ENCODE results near the gene MAP2. TPM values are rescaled to one million over a fixed set of nuclear protein-coding genes. Genes with fewer than 3 reads are reported as not detected.

MAP2 gene
- total and polyA plus RNA-seq, 2 donors (not counting 1 experiment from before 2014, with no cell fraction given), result 51.0 to 60.1 TPM

- no peaks in the 10 kb centered on the region for H3K79me2 ChIP-seq (ENCODE audit: control insufficient read depth, insufficient read depth, low read length)
- no peaks in the 10 kb centered on the region for H3K36me3 ChIP-seq (ENCODE audit: control insufficient read depth, insufficient read depth, low read length)
- H3K4me1 ChIP-seq (ENCODE audit: control insufficient read depth, extremely low read depth, insufficient read depth, low read length), result no peaks in the 10 kb centered on the region
- H3K4me2 ChIP-seq (ENCODE audit: extremely low read depth, insufficient read depth, low read length), result no peak overlapping the region
- H3K9ac ChIP-seq (ENCODE audit: insufficient read depth, low read length), result no peak overlapping the region
- no peaks in the 10 kb centered on the region for H4K20me1 ChIP-seq (ENCODE audit: control insufficient read depth, extremely low read depth, insufficient read depth, low read length)
- no peak overlapping the region for H2AFZ ChIP-seq (ENCODE audit: low read length)
- no peak overlapping the region for H3K4me3 ChIP-seq (replicated peaks in 1 of 4; ENCODE audit: control extremely low read depth in 1 of 4, insufficient read depth in 1 of 4, low read depth in 3 of 4, low read length in 4 of 4)
- H3K27me3 ChIP-seq (ENCODE audit: control insufficient read depth, insufficient read depth, low read length), result no peaks in the 10 kb centered on the region
- no peak for TF ChIP-seq EZH2 (IDR thresholded peaks at IDR 0.05; ENCODE audit: low read length, missing control alignments)
- no peak for TF ChIP-seq CTCF (conservative IDR thresholded peaks at IDR 0.05 in 1 of 2, IDR thresholded peaks at IDR 0.05 in 1 of 2; ENCODE audit: low read depth in 1 of 2, low read length in 2 of 2)
- DNase-seq (ENCODE audit: low read depth in 2 of 2), result no peak
- H3K27ac ChIP-seq (ENCODE audit: insufficient read depth, low read length), result no peak overlapping the region
- H3K9me3 ChIP-seq (ENCODE audit: control insufficient read depth, insufficient read depth, low read depth, low read length), result no peaks in the 10 kb centered on the region
Measured at GRCh38 chr2:209673811-209674210, 250.0 kb downstream of the MAP2 start.

GRCh38 chr2:209680596-209680995 lies 256.7 kb downstream of the MAP2 start:
- H3K36me3 ChIP-seq (ENCODE audit: control insufficient read depth, insufficient read depth, low read length), result no peaks in the 10 kb centered on the region
- no peaks in the 10 kb centered on the region for H3K9me3 ChIP-seq (ENCODE audit: control insufficient read depth, insufficient read depth, low read depth, low read length)
- no peak overlapping the region for H2AFZ ChIP-seq (ENCODE audit: low read length)
- no peaks in the 10 kb centered on the region for H3K79me2 ChIP-seq (ENCODE audit: control insufficient read depth, insufficient read depth, low read length)
- no peaks in the 10 kb centered on the region for H4K20me1 ChIP-seq (ENCODE audit: control insufficient read depth, extremely low read depth, insufficient read depth, low read length)
- no peak overlapping the region for H3K4me3 ChIP-seq (replicated peaks in 1 of 4; ENCODE audit: control extremely low read depth in 1 of 4, insufficient read depth in 1 of 4, low read depth in 3 of 4, low read length in 4 of 4)
- no peaks in the 10 kb centered on the region for H3K4me1 ChIP-seq (ENCODE audit: control insufficient read depth, extremely low read depth, insufficient read depth, low read length)
- H3K27me3 ChIP-seq (ENCODE audit: control insufficient read depth, insufficient read depth, low read length), result no peaks in the 10 kb centered on the region
- no peak overlapping the region for H3K4me2 ChIP-seq (ENCODE audit: extremely low read depth, insufficient read depth, low read length)
- no peak for DNase-seq (ENCODE audit: low read depth in 2 of 2)
- no peak overlapping the region for H3K27ac ChIP-seq (ENCODE audit: insufficient read depth, low read length)
- TF ChIP-seq CTCF (conservative IDR thresholded peaks at IDR 0.05 in 1 of 2, IDR thresholded peaks at IDR 0.05 in 1 of 2; ENCODE audit: low read depth in 1 of 2, low read length in 2 of 2), result no peak
- no peak for TF ChIP-seq EZH2 (IDR thresholded peaks at IDR 0.05; ENCODE audit: low read length, missing control alignments)
- H3K9ac ChIP-seq (ENCODE audit: insufficient read depth, low read length), result no peak overlapping the region

- no peak overlapping the region for H3K27ac ChIP-seq (ENCODE audit: insufficient read depth, low read length)
- H3K79me2 ChIP-seq (ENCODE audit: control insufficient read depth, insufficient read depth, low read length), result no peaks in the 10 kb centered on the region
- H4K20me1 ChIP-seq (ENCODE audit: control insufficient read depth, extremely low read depth, insufficient read depth, low read length), result no peaks in the 10 kb centered on the region
- no peaks in the 10 kb centered on the region for H3K9me3 ChIP-seq (ENCODE audit: control insufficient read depth, insufficient read depth, low read depth, low read length)
- H3K9ac ChIP-seq (ENCODE audit: insufficient read depth, low read length), result no peak overlapping the region
- H2AFZ ChIP-seq (ENCODE audit: low read length), result no peak overlapping the region
- TF ChIP-seq CTCF (conservative IDR thresholded peaks at IDR 0.05 in 1 of 2, IDR thresholded peaks at IDR 0.05 in 1 of 2; ENCODE audit: low read depth in 1 of 2, low read length in 2 of 2) (no peak), EZH2 (IDR thresholded peaks at IDR 0.05; ENCODE audit: low read length, missing control alignments) (no peak)
- no peak overlapping the region for H3K4me2 ChIP-seq (ENCODE audit: extremely low read depth, insufficient read depth, low read length)
- no peak overlapping the region for H3K4me3 ChIP-seq (replicated peaks in 1 of 4; ENCODE audit: control extremely low read depth in 1 of 4, insufficient read depth in 1 of 4, low read depth in 3 of 4, low read length in 4 of 4)
- no peaks in the 10 kb centered on the region for H3K36me3 ChIP-seq (ENCODE audit: control insufficient read depth, insufficient read depth, low read length)
- no peaks in the 10 kb centered on the region for H3K4me1 ChIP-seq (ENCODE audit: control insufficient read depth, extremely low read depth, insufficient read depth, low read length)
- DNase-seq (ENCODE audit: low read depth in 2 of 2), result no peak
- no peaks in the 10 kb centered on the region for H3K27me3 ChIP-seq (ENCODE audit: control insufficient read depth, insufficient read depth, low read length)
Measured at GRCh38 chr2:209681201-209681735, 257.4 kb downstream of the MAP2 start.
